Measurements from ENCODE around the gene SSH2.

DNA sequence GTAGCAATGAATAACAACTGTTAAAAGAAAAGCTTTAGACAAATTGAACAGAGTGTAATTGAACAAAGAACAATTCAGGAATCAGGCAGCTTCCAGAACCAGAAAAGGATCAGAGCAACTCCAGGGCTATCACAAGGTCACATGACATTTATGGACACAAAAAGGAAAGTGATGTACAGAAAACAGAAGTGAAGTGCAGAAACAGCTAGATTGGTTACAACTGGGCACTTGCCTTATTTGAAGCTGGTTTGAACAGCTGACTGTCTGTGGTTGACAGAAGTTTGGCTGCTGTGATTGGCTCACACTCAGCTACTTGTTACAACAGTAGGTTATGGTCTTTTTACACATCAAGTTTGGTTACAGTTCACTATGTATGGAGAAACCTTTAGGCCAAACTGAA, 26.2 kb upstream of the SSH2 start:
- TF ChIP-seq, protein P1, sequence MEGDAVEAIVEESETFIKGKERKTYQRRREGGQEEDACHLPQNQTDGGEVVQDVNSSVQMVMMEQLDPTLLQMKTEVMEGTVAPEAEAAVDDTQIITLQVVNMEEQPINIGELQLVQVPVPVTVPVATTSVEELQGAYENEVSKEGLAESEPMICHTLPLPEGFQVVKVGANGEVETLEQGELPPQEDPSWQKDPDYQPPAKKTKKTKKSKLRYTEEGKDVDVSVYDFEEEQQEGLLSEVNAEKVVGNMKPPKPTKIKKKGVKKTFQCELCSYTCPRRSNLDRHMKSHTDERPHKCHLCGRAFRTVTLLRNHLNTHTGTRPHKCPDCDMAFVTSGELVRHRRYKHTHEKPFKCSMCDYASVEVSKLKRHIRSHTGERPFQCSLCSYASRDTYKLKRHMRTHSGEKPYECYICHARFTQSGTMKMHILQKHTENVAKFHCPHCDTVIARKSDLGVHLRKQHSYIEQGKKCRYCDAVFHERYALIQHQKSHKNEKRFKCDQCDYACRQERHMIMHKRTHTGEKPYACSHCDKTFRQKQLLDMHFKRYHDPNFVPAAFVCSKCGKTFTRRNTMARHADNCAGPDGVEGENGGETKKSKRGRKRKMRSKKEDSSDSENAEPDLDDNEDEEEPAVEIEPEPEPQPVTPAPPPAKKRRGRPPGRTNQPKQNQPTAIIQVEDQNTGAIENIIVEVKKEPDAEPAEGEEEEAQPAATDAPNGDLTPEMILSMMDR (IDR thresholded peaks at IDR 0.05): no peak
- no peak for TF ChIP-seq POLR2A (IDR thresholded peaks at IDR 0.05)
